Breast epithelium (tissue), 4 donors: ENCODE measurements around the gene GLCCI1. TPM values are rescaled to one million over a fixed set of nuclear protein-coding genes. Genes with fewer than 3 reads are reported as not detected.

Source experiments
- DNase-seq, 2 donors: peaks; one replicate each; pipeline ENCODE4 v3.0.0-alpha.2; 2019; ENCODE audit warnings: low spot score in 2 of 2
- H3K27ac ChIP-seq, 2 donors: fragments of 200-600 bp; sonication (generic) in 1 of 2; one replicate each; pipeline ENCODE4 v1.5.1; 2016 to 2019; ENCODE audit warnings: mild to moderate bottlenecking in 1 of 2
- H3K27me3 ChIP-seq, 2 donors: fragments of 200-600 bp; sonication (generic) in 1 of 2; one replicate each; pipeline versions ENCODE4 v1.5.1 to v1.6.0; 2017 to 2019; ENCODE audit warnings: control low read depth in 1 of 2, mild to moderate bottlenecking in 1 of 2
- H3K36me3 ChIP-seq: fragments of 200-600 bp; one replicate; pipeline ENCODE4 v1.5.1; 2019
- H3K4me1 ChIP-seq, 2 donors: fragments of 200-600 bp; sonication (generic); one replicate each; pipeline ENCODE4 v1.5.1; 2016 to 2019; ENCODE audit warnings: control low read depth in 1 of 2
- H3K4me3 ChIP-seq, 3 donors: fragments of 200-600 bp; sonication (generic); 1 replicate in 2 of 3; 2 replicates in 1 of 3; pipeline ENCODE4 v1.5.1; 2016 to 2019; ENCODE audit warnings: mild to moderate bottlenecking in 3 of 3, moderate library complexity in 2 of 3
- H3K9me3 ChIP-seq, 2 donors: fragments of 200-600 bp; sonication (generic) in 1 of 2; one replicate each; pipeline ENCODE4 v1.5.1; 2016 to 2019; ENCODE audit warnings: control low read depth in 1 of 2
- POLR2A ChIP-seq: fragments of 450-650 bp; IDR thresholded peaks from one replicate; pipeline ENCODE4 v1.6.1; 2016; ENCODE audit warnings: antibody characterized with exemption, mild to moderate bottlenecking, moderate library complexity
- POLR2AphosphoS5 ChIP-seq, 3 donors: sonication (generic); formaldehyde crosslinking; IDR thresholded peaks; one replicate each; pipeline ENCODE4 v1.6.1; 2017; ENCODE audit warnings: antibody characterized with exemption in 3 of 3
- intact Hi-C: fragments of 100-400 bp; cut with DNase I; formaldehyde crosslinking; loops from one replicate; pipeline ENCODE4 v1.15.1; 2023; ENCODE audit warnings: low total_unique reads
- total RNA-seq, 3 donors: library from RNA; depleted of rRNA; stranded (reverse); fragments of >200 nt; gene quantifications; one replicate each; pipeline ENCODE4 v1.1.0, GENCODE V29; 2016
- TF ChIP-seq, protein P1 (sequence below), 3 donors: fragments of 450-650 bp; IDR thresholded peaks; one replicate each; pipeline ENCODE4 v1.5.1; 2016 to 2017; ENCODE audit warnings: antibody characterized with exemption in 3 of 3, mild to moderate bottlenecking in 3 of 3, moderate library complexity in 3 of 3

Gene GLCCI1
- total RNA-seq, 3 donors from 2014 or later = 11.7 to 29.1 (median 18.4) TPM

DNA sequence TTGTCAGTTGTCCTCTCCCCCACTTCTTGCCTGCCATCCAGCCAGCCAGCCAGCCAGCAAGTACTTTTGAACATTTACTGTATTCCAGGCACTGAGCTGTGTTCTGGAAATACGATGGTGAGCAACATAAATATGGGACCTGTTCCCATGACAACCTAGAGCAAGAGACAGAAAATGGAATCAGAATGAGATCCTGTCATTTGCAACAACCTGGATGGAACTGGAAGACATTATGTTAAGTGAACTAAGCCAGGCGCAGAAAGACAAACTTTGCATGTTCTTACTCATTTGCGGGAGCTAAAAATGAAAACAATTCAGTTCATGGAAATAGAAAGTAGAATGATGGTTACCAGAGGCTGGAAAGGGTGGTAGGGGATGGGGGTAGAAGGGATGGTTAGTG, 152.6 kb downstream of the GLCCI1 start:
- no peaks in the 10 kb centered on the region for H3K9me3 ChIP-seq
- intact Hi-C loops = no loop called here
- H3K27ac ChIP-seq = no peak overlapping the region
- no peak overlapping the region for H3K4me3 ChIP-seq
- no peaks in the 10 kb centered on the region for H3K27me3 ChIP-seq
- no peaks in the 10 kb centered on the region for H3K36me3 ChIP-seq
- no peaks in the 10 kb centered on the region for H3K4me1 ChIP-seq
- DNase-seq = no peak
- TF ChIP-seq POLR2A (no peak), POLR2AphosphoS5 (IDR thresholded peaks at IDR 0.05) (no peak)
- TF ChIP-seq, protein P1, sequence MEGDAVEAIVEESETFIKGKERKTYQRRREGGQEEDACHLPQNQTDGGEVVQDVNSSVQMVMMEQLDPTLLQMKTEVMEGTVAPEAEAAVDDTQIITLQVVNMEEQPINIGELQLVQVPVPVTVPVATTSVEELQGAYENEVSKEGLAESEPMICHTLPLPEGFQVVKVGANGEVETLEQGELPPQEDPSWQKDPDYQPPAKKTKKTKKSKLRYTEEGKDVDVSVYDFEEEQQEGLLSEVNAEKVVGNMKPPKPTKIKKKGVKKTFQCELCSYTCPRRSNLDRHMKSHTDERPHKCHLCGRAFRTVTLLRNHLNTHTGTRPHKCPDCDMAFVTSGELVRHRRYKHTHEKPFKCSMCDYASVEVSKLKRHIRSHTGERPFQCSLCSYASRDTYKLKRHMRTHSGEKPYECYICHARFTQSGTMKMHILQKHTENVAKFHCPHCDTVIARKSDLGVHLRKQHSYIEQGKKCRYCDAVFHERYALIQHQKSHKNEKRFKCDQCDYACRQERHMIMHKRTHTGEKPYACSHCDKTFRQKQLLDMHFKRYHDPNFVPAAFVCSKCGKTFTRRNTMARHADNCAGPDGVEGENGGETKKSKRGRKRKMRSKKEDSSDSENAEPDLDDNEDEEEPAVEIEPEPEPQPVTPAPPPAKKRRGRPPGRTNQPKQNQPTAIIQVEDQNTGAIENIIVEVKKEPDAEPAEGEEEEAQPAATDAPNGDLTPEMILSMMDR (IDR thresholded peaks at IDR 0.05) = no peak

DNA sequence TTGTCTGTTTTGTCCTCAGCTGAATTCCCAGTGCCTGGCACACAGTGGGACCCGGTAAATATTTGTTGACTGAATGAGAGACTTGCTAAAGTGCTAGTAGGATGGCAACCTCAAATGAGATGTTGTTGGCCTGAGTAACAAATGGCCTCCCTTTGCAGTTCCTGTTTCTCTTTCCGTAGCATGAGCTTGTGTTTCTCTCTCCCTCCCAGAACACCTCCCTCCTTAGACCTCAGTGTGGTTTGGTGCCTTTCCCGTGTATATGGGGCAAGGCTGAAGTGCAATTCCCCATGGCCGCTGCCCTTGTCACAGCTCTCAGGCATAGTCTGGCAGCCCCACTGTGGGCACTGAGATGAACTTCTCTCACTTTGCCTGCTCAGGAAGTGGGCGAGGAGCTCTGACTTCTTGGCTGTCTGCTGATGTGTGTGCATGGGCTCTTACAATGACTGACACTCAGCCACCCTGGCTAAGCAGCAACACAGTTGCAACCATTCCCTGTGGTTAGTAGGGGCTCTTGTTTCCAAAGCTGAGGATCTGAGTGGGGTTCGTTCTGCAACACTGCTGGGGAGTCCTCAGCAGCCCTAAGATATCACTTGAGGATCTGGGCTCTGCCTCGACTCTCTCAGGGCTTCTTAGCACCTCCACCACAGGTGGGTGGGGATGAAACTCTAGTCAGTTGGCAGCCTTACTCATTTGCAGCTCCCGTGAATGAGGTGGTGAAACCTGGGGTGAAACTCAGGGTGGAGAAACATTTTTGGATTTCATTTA, 157.3 kb downstream of the GLCCI1 start:
- intact Hi-C loops = no loop called here
- Histone ChIP-seq H3K4me1 (no peaks in the 10 kb centered on the region), H3K36me3 (no peaks in the 10 kb centered on the region), H3K27ac (peak overlapping the region in 1 of 2 donors; percentile 19), H3K27me3 (no peaks in the 10 kb centered on the region), H3K9me3 (no peaks in the 10 kb centered on the region), H3K4me3 (no peak overlapping the region)
- peak in 1 of 2 donors; percentile 20 for DNase-seq
- TF ChIP-seq POLR2A (no peak), POLR2AphosphoS5 (IDR thresholded peaks at IDR 0.05) (no peak)
- TF ChIP-seq, protein P1 (IDR thresholded peaks at IDR 0.05) = no peak

- H3K36me3 ChIP-seq = no peaks in the 10 kb centered on the region
- H3K27me3 ChIP-seq = no peaks in the 10 kb centered on the region
- TF ChIP-seq, protein P1 (IDR thresholded peaks at IDR 0.05) = no peak
- TF ChIP-seq POLR2A (no peak), POLR2AphosphoS5 (IDR thresholded peaks at IDR 0.05) (no peak)
- DNase-seq = no peak
- no peak overlapping the region for H3K27ac ChIP-seq
- H3K4me1 ChIP-seq = no peaks in the 10 kb centered on the region
- H3K9me3 ChIP-seq = no peaks in the 10 kb centered on the region
- no peak overlapping the region for H3K4me3 ChIP-seq
- intact Hi-C loops = no loop called here
Observed at GRCh38 chr7:8126601-8127167, 158.1 kb downstream of the GLCCI1 start.

DNA sequence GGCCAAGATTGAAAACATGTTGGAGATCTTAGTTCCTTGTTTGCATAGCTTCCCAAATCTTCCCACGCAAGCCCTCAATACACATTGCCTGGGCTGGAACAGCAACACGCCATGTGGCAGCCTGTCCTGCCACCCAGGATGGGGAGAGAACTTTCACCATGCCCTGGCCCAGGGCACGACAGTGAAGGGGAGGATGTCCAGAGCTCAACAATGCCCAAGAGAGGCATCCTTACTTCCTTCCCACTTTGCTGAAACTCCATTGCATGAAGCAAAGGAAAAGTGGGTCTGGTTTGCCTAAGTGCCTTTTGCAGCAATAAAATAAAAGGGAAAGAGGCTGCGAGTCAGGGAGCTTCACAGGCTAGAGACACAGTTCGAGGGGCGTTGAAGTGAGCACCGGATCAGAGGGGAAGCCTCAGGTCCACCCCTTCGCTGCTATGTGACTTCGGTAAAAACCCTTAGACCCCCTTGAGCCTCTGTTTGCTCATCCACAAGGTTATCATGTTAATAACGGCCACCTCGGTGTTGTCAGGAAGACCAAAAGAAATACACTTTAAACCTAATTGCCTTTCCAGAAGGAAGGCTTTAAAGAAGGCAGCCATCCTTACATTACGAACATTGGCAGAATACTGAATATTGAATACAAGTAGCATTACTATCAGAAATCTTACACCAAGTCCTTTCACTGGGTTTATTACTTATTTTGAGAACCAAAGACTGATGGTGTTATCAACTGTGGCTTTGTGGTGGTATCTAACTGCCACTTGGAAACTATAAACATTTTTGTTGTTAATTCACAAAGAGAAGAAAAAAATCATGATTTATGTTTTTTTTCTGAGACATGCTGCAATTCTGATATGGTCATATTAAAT, 160.1 kb downstream of the GLCCI1 start:
- intact Hi-C loops = no loop called here
- TF ChIP-seq, protein P1 (IDR thresholded peaks at IDR 0.05) = no peak
- TF ChIP-seq POLR2AphosphoS5 (IDR thresholded peaks at IDR 0.05) = no peak
- TF ChIP-seq POLR2A = no peak
- no peak for DNase-seq

More for the DNA sequence above, 160.1 kb downstream of the GLCCI1 start:
- Histone ChIP-seq H3K36me3 (no peaks in the 10 kb centered on the region), H3K9me3 (no peaks in the 10 kb centered on the region), H3K27ac (peak overlapping the region in 1 of 2 donors; percentile 35), H3K27me3 (no peaks in the 10 kb centered on the region), H3K4me1 (no peaks in the 10 kb centered on the region), H3K4me3 (no peak overlapping the region)
